ENCODE data around the gene KIZ.

DNA sequence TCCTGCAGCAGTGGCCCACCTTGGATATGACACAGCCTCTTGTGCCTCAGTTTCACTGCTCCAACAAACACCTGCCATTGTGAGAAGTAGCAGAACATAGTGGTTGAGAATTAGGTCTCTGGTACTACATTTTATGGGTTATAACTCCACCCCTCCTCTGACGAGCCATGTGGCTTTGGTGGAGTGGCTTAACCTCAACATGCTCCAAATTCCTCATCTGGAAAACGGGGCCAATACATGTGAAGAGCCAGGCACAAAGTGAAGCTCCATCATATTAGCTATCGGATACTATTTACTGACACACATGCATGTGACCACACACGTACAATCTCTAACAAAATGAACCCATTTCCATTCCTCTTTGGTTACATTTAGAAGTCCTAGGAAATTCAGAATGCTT is 8.4 kb upstream of the KIZ start:
- no peak for TF ChIP-seq POLR2AphosphoS5 (IDR thresholded peaks at IDR 0.05; ENCODE audit: low read depth, low read length)
- TF ChIP-seq ZNF274 (IDR thresholded peaks at IDR 0.05; ENCODE audit: low read depth, low read length) = no peak
- TF ChIP-seq, protein P1, sequence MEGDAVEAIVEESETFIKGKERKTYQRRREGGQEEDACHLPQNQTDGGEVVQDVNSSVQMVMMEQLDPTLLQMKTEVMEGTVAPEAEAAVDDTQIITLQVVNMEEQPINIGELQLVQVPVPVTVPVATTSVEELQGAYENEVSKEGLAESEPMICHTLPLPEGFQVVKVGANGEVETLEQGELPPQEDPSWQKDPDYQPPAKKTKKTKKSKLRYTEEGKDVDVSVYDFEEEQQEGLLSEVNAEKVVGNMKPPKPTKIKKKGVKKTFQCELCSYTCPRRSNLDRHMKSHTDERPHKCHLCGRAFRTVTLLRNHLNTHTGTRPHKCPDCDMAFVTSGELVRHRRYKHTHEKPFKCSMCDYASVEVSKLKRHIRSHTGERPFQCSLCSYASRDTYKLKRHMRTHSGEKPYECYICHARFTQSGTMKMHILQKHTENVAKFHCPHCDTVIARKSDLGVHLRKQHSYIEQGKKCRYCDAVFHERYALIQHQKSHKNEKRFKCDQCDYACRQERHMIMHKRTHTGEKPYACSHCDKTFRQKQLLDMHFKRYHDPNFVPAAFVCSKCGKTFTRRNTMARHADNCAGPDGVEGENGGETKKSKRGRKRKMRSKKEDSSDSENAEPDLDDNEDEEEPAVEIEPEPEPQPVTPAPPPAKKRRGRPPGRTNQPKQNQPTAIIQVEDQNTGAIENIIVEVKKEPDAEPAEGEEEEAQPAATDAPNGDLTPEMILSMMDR (IDR thresholded peaks at IDR 0.05 in 2 of 3, conservative IDR thresholded peaks at IDR 0.05 in 1 of 3; ENCODE audit: borderline replicate concordance in 1 of 3, insufficient read depth in 1 of 3, low read depth in 2 of 3, low read length in 2 of 3) = no peak
- TF ChIP-seq, protein P2, sequence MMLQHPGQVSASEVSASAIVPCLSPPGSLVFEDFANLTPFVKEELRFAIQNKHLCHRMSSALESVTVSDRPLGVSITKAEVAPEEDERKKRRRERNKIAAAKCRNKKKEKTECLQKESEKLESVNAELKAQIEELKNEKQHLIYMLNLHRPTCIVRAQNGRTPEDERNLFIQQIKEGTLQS (IDR thresholded peaks at IDR 0.05) = no peak
- TF ChIP-seq, protein P3, sequence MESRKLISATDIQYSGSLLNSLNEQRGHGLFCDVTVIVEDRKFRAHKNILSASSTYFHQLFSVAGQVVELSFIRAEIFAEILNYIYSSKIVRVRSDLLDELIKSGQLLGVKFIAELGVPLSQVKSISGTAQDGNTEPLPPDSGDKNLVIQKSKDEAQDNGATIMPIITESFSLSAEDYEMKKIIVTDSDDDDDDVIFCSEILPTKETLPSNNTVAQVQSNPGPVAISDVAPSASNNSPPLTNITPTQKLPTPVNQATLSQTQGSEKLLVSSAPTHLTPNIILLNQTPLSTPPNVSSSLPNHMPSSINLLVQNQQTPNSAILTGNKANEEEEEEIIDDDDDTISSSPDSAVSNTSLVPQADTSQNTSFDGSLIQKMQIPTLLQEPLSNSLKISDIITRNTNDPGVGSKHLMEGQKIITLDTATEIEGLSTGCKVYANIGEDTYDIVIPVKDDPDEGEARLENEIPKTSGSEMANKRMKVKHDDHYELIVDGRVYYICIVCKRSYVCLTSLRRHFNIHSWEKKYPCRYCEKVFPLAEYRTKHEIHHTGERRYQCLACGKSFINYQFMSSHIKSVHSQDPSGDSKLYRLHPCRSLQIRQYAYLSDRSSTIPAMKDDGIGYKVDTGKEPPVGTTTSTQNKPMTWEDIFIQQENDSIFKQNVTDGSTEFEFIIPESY (IDR thresholded peaks at IDR 0.05; ENCODE audit: extremely low read depth, insufficient replicate concordance, low read length) = no peak
- no peak for TF ChIP-seq ZFX (IDR thresholded peaks at IDR 0.05)
